Transverse colon (tissue), 4 donors: Measurements from ENCODE around the gene PIK3AP1. TPM values are rescaled to one million over a fixed set of nuclear protein-coding genes. Genes with fewer than 3 reads are reported as not detected.

Source experiments
- DNase-seq: peaks from one replicate; pipeline ENCODE4 v3.0.0-alpha.2; 2019
- H3K27ac ChIP-seq, 4 donors: fragments of 200-600 bp; sonication (generic); 2 replicates each; pipeline ENCODE4 v1.5.1; 2016 to 2018; ENCODE audit warnings: inconsistent platforms in 4 of 4
- H3K27me3 ChIP-seq: fragments of 200-600 bp; sonication (generic); 2 replicates; pipeline ENCODE4 v1.5.1; 2017; ENCODE audit warnings: inconsistent platforms
- H3K36me3 ChIP-seq, 4 donors: fragments of 200-600 bp; sonication (generic); 2 replicates each; pipeline ENCODE4 v1.5.1; 2017 to 2019; ENCODE audit warnings: inconsistent platforms in 4 of 4
- H3K4me1 ChIP-seq, 4 donors: fragments of 200-600 bp; sonication (generic); 2 replicates each; pipeline ENCODE4 v1.5.1; 2017 to 2020; ENCODE audit warnings: inconsistent platforms in 4 of 4
- H3K4me3 ChIP-seq, 4 donors: fragments of 200-600 bp; sonication (generic); 1 replicate in 1 of 4; 2 replicates in 3 of 4; pipeline versions ENCODE4 v1.5.1 to v1.6.1; 2017 to 2019; ENCODE audit warnings: inconsistent platforms in 4 of 4
- H3K9me3 ChIP-seq, 2 donors: fragments of 200-600 bp; sonication (generic); 2 replicates each; pipeline ENCODE4 v1.5.1; 2017 to 2019; ENCODE audit warnings: inconsistent platforms in 2 of 2
- EP300 ChIP-seq: sonication (generic); formaldehyde crosslinking; IDR thresholded peaks from one replicate; pipeline ENCODE4 v1.6.1; 2017; ENCODE audit warnings: antibody characterized with exemption, low read depth
- POLR2A ChIP-seq: fragments of 450-650 bp; IDR thresholded peaks from one replicate; pipeline ENCODE4 v1.6.1; 2016; ENCODE audit warnings: antibody characterized with exemption, mild to moderate bottlenecking, moderate library complexity
- POLR2AphosphoS5 ChIP-seq, 3 donors: sonication (generic); formaldehyde crosslinking; IDR thresholded peaks; one replicate each; pipeline ENCODE4 v1.6.1; 2016; ENCODE audit warnings: antibody characterized with exemption in 3 of 3
- WGBS, 2 donors: methylation state at CpG; one replicate each; pipeline ENCODE4 v1.1.5; 2018; ENCODE audit warnings: low coverage in 1 of 2; 5-methylcytosine and 5-hydroxymethylcytosine counted together
- in situ Hi-C, 4 donors: fragments of 200-750 bp; cut with MboI; loops; one replicate each; pipeline versions ENCODE4 v1.15.0 to v1.15.1; 2017; ENCODE audit warnings: low sequenced_read_pairs in 3 of 4, low pct_ligation_motif_present in 1 of 4, low pct_unique_long_range_greater_than_20kb in 1 of 4
- intact Hi-C: fragments of 100-400 bp; cut with DNase I; formaldehyde crosslinking; loops from one replicate; pipeline ENCODE4 v1.15.1; 2023; ENCODE audit warnings: low total_unique reads
- total RNA-seq, 4 donors: library from RNA; depleted of rRNA; stranded (reverse); fragments of >200 nt; gene quantifications; one replicate each; pipeline ENCODE4 v1.1.0, GENCODE V29; 2016
- TF ChIP-seq, protein P1 (sequence below), 5 experiments: fragments of 200-600 bp in 3 of 5; fragments of 450-650 bp in 2 of 5; sonication (generic) in 3 of 5; IDR thresholded peaks; 1 replicate in 2 of 5; 2 replicates in 3 of 5; pipeline ENCODE4 v1.5.1; 2016 to 2017; ENCODE audit warnings: antibody characterized with exemption in 5 of 5, inconsistent platforms in 3 of 5, mild to moderate bottlenecking in 2 of 5, moderate library complexity in 1 of 5

The PIK3AP1 gene
- total RNA-seq, 4 donors from 2014 or later = 6.4 to 42.6 (median 16.3) TPM

DNA sequence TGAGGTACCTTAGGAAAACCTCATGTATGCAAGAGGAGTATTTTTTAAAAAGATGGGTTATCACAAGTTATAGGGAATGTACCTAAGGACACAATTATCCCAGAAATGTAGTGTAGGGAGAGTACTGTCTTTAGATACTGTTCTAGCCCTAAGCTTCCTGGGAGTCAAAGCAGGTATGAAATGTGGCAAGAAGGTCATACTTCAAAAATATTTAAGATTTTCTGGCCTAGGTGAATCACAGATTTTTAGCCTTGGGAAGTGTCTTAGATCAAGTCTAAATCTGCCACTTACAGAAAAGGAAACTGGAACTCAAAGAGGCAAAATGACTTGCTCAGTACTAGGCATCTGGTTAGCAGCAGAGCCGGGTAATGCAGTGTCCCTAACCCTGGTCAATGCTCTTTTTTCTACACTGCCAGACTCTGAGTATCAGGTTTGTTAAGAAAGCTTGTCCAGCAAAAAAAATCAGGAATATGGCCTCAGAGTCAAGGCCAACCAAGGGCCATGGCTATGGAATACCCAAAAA lies 13.9 kb downstream of the PIK3AP1 start:
- Histone ChIP-seq H3K4me3 (no peak overlapping the region), H3K36me3 (no peaks in the 10 kb centered on the region), H3K27me3 (no peaks in the 10 kb centered on the region), H3K4me1 (no peaks in the 10 kb centered on the region), H3K27ac (no peak overlapping the region), H3K9me3 (no peaks in the 10 kb centered on the region)
- DNase-seq = no peak
- intact Hi-C loops = no loop called here
- 80 to 100% methylated on average over 1 of the region's 1 CpG for WGBS, 2 donors
- in situ Hi-C loops = no loop called here
- TF ChIP-seq EP300 (no peak), POLR2A (no peak), POLR2AphosphoS5 (IDR thresholded peaks at IDR 0.05) (no peak)
- TF ChIP-seq, protein P1, sequence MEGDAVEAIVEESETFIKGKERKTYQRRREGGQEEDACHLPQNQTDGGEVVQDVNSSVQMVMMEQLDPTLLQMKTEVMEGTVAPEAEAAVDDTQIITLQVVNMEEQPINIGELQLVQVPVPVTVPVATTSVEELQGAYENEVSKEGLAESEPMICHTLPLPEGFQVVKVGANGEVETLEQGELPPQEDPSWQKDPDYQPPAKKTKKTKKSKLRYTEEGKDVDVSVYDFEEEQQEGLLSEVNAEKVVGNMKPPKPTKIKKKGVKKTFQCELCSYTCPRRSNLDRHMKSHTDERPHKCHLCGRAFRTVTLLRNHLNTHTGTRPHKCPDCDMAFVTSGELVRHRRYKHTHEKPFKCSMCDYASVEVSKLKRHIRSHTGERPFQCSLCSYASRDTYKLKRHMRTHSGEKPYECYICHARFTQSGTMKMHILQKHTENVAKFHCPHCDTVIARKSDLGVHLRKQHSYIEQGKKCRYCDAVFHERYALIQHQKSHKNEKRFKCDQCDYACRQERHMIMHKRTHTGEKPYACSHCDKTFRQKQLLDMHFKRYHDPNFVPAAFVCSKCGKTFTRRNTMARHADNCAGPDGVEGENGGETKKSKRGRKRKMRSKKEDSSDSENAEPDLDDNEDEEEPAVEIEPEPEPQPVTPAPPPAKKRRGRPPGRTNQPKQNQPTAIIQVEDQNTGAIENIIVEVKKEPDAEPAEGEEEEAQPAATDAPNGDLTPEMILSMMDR (IDR thresholded peaks at IDR 0.05) = no peak

DNA sequence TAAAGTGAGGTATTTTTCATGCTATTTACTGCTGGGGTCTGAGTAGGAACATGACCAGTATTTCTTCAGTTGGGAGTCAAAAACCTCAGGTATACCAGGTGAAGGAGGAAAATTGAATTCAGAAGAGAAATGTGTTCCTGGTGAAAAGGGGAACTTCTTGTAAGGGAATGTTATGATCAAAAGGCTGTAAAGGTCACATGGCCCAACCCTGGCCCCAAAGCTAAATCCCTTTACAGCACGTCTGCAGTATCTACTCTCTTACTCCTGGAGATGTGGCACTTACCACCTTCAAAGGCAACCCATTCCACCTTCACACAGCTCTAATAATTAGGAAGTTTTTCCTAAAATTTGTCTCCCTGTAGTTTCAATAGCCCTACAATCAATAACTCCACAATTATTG lies 15.2 kb downstream of the PIK3AP1 start:
- Histone ChIP-seq H3K27ac (no peak overlapping the region), H3K9me3 (no peaks in the 10 kb centered on the region), H3K36me3 (no peaks in the 10 kb centered on the region), H3K27me3 (no peaks in the 10 kb centered on the region), H3K4me3 (no peak overlapping the region), H3K4me1 (no peaks in the 10 kb centered on the region)
- TF ChIP-seq, protein P1 (IDR thresholded peaks at IDR 0.05) = no peak
- TF ChIP-seq POLR2A (no peak), EP300 (no peak), POLR2AphosphoS5 (IDR thresholded peaks at IDR 0.05) (no peak)
- no peak for DNase-seq
- intact Hi-C loops = no loop called here
- WGBS, 2 donors = 29 to 33% methylated on average over 1 of the region's 1 CpG
- in situ Hi-C loops = no loop called here

DNA sequence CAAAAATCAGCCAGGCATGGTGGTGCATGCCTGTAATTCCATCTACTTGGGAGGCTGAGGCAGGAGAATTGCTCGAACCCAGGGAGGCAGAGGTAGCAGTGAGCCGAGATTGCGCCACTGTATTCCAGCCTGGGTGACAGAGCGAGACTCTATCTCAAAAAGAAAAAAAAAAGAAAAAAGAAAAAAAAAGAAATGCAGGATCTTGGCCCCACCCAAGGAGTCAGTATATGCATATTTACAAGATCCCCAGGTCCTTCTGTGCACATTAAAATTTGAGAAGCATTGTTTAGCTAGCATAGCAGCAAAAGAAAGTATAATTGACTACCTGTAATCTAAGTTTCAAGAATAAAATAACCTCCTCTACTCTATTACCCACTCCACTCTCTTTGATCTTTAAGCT lies 15.8 kb downstream of the PIK3AP1 start:
- H3K36me3 ChIP-seq = no peaks in the 10 kb centered on the region
- H3K27me3 ChIP-seq = no peaks in the 10 kb centered on the region
- H3K4me3 ChIP-seq = no peak overlapping the region
- intact Hi-C loops (no loop called here), in situ Hi-C loops (no loop called here)
- no peak for DNase-seq
- no peak overlapping the region for H3K27ac ChIP-seq
- 91% methylated on average over 4 of the region's 4 CpGs; no CpG with 5 or more reads in 1 of the 2 donors for WGBS, 2 donors
- no peaks in the 10 kb centered on the region for H3K4me1 ChIP-seq
- TF ChIP-seq POLR2A = no peak
- no peak for TF ChIP-seq EP300
- TF ChIP-seq, protein P1 (IDR thresholded peaks at IDR 0.05) = no peak
- no peak for TF ChIP-seq POLR2AphosphoS5 (IDR thresholded peaks at IDR 0.05)
- H3K9me3 ChIP-seq = no peaks in the 10 kb centered on the region

DNA sequence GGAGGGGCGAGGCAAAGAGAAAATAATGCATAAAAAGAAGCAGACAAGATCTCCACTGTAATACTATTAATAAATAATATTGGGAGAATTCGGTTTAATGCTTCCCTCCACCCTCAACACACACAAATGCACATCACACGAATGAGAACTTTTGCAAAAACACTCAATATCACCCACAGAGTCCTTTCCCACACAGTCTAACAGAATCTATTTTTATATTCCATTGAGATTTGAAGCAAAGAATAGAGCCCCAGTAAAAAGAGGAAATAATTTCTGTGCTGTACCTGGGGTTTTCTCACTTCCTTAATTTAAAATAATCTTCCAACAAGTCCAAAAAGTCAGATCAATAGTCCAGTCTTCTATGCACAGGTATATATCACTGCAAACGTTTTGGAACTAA lies 17.0 kb downstream of the PIK3AP1 start:
- in situ Hi-C loops = no loop called here
- intact Hi-C loops = no loop called here
- Histone ChIP-seq H3K9me3 (no peaks in the 10 kb centered on the region), H3K4me1 (no peaks in the 10 kb centered on the region), H3K36me3 (no peaks in the 10 kb centered on the region), H3K27ac (peak overlapping the region in 1 of 4 donors; percentile 4), H3K4me3 (no peak overlapping the region), H3K27me3 (no peaks in the 10 kb centered on the region)
- no peak for DNase-seq
- 57 to 58% methylated on average over 4 of the region's 4 CpGs for WGBS, 2 donors
- TF ChIP-seq POLR2AphosphoS5 (IDR thresholded peaks at IDR 0.05) (no peak), POLR2A (no peak), EP300 (no peak)
- TF ChIP-seq, protein P1 (IDR thresholded peaks at IDR 0.05) = no peak
